T47D (cell line): Measurements from ENCODE around the gene LITAF.
"Not testable (repeated sequence)": the region's sequence is repeated elsewhere in the genome, so short reads cannot be mapped to it uniquely, and the experiment has no call there.

Experiments
- DNase-seq, 2 experiments: peaks; one replicate each; pipeline versions ENCODE4 v3.0.0 to v3.0.0-alpha.2; 2011 to 2012; ENCODE audit warnings: low read depth in 1 of 2, low spot score in 1 of 2
- JUND ChIP-seq: IDR thresholded peaks from 2 replicates; pipeline ENCODE4 v1.6.1; 2012; ENCODE audit warnings: low read depth
- in situ Hi-C: cut with HindIII; loops from 2 replicates; pipeline ENCODE4 v1.10.0; 2016; ENCODE audit warnings: low sequenced_read_pairs, low pct_unique_long_range_greater_than_20kb

The LITAF gene

DNA sequence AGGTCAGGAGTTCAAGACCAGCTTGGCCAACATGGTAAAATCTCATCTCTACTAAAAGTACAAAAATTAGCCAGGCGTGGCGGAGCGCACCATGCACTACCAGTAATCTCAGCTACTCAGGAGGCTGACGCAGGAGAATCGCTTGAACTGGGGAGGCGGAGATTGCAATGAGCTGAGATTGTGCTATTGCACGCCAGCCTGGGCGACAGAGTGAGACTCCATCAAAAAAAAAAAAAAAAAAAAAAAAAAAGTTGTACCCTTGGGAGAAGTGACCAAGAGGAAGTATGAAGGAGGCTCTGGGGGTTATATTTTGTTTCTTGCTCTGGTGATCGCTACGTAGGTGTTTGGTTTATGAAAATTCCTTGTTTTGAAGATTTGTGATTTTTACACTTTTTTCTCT, 66.3 kb downstream of the LITAF start:
- in situ Hi-C loops, result no loop called here
- no peak for TF ChIP-seq JUND
- DNase-seq, result no peak

DNA sequence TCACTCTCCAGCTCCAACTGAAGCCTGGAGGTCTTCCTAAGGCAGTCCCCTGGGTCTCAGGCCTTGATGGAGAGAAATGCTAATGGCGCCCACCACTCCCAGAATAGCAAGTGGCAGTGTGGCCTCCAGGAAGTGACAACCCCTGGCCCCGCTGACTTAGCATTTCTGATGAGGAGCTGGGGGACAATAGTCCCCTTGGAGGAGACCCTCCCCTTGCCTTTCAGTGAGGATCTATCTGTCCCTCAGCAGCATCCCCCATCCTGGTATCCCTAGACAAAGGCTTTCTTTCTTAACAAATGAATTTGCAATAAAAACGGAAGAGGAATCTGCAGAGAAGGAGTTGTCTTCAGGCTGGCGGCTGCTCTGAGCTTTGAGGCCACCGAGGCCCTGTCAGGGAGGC, 68.8 kb downstream of the LITAF start:
- DNase-seq, result no peak
- no peak for TF ChIP-seq JUND
- in situ Hi-C loops, result no loop called here

DNA sequence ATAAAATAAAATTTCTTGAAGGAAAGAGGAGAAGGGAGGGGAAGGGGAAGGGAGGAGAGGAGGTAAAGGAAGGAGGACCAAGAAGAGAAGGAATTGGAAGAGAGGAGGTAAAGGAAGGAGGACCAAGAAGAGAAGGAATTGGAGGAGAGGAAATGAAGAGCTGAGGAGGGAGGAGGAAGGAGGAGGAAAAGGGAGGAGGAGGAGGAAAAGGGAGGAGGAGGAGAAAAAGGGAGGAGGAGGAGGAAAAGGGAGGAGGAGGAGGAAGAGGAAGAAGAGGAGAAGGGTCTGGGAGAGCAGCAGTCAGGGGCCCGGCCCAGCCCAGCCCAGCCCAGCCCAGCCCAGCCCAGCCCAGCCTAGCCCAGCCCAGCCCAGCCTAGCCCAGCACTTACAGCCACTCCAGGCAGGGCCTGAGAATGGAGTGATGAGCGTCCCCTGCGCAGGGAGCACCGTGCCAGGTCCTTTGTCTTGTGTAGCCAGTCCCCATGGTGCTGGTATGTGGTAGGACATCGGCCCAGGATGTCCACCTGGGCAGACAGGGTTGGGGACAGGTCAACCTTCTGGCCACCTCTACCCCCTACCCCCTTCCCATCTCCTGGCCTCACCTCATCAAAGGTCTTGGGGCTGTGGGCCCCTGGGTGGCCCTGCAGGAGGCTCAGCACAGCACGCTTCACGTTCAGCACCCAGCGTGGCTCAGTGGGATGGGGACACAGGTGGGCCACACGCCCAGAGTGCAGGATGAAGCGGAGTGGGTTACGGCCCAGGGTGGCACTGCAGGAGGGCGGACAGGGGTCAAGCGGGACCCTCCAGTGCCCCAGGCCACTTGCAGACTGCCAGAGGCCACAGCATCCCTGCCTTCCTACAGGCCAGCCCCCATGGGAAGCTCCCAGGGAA, 70.9 kb downstream of the LITAF start:
- in situ Hi-C loops, result no loop called here
- no peak for DNase-seq
- TF ChIP-seq JUND, result no peak

DNA sequence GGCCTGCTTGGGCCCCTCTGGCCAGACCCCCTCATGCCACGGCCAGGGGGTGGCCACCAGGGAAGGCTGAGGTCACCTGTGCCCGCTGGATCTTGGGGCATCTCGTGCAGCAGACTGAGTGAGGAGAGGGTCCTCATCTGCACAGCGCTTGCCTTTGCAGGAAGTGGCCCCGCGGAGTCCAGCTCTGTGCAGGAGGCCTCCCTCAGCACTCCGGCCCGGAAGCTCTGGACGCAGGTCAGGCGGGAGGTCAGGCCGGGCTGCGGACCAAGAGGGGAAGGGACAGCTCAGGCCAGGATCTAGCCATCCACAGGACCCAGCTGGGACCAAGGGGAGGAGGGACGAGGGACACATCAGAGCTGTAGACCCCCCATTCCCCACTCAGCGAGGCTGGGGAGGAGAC, 72.4 kb downstream of the LITAF start:
- no peak for DNase-seq
- TF ChIP-seq JUND, result no peak
- in situ Hi-C loops, result no loop called here

DNA sequence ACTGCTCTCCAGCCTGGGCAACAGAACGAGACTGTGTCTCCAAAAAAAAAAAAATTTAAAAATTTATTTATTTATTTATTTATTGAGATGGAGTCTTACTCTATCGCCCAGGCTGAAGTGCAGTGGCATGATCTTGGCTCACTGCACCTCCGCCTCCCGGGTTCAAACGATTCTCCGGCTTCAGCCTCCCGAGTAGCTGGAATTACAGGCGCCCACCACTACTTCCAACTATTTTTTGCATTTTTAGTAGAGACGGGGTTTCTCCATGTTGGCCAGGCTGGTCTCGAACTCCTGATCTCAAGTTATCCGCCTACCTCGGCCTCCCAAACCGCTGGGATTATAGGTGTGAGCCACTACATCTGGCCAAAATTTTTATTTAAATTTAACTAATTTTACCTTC, 73.4 kb downstream of the LITAF start:
- DNase-seq, in situ Hi-C loops: not testable (repeated sequence)

DNA sequence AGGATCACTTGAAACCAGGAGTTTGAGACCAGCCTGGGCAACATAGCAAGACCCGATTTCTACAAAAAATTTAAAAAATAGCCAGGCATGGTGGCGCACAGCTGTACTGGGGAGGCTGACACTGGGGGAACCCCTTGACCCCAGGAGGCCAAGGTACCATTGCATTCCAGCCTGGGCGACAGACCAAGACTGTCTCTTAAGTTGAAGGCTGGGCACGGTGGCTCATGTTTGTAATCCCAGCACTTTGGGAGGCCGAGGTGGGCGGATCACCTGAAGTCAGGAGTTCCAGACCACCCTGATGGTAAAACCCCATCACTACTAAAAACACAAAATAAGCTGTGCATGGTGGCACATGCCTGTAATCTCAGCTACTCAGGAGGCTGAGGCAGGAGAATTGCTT, 74.9 kb downstream of the LITAF start:
- DNase-seq, result no peak
- no peak for TF ChIP-seq JUND
- in situ Hi-C loops, result no loop called here

DNA sequence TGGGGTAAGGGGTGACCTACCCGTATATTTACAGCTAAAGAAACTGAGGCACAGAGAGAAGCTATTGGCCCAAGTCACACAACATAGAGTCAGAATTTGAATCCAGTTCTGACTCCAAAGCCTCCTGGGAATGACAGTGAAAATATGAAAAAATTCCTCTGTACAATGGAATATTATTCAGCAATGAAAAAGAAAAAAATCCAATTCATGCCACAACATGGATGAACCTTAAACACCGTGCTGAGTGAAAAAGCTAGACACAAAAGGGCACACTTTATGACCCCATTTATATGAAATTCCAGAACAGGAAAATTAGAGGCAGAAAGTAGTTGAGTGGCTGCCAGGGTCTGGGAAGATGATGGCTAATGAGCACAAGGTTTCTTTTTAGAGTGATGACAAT, 75.4 kb downstream of the LITAF start:
- in situ Hi-C loops, result no loop called here
- no peak for TF ChIP-seq JUND
- no peak for DNase-seq

DNA sequence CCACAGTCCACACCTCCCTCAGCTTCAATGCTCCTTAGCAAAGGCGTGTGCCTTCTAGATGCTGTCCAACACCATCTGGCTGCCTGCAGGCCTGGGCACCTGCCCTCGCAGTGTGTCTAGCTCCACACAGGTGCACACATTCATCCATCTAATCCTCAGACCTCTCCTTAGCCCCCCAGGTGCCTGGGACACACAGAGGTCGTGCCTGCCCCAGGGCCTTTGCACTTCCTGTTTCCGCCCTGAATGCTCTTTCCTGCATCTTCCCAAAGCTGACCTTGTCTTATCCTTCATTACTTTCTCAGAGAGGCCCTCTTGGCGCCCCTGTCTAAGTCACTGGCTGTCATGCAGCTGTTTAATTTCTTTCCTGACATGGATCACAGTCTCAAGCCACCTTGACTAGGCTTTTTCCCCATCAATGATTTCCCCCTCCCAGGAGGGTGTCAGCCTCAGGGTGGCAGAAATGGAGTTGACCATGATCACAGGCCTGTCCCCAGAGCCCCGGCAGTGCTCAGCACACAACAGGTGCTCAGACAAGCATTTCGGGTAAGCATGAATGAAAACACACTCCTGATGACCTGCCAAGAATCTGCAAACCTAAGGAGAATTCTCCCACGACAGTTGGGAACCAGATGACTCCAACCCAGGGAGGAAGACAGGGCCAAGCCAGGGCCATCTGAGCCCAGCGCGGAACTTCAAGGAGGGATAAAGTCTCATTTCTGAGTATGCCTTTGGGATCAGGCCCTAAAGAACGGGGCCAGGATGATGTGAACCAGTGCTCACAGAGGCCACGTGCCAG, 76.3 kb downstream of the LITAF start:
- in situ Hi-C loops, result no loop called here
- TF ChIP-seq JUND, result no peak
- peak in 1 of 2 experiments; percentile 34 for DNase-seq

DNA sequence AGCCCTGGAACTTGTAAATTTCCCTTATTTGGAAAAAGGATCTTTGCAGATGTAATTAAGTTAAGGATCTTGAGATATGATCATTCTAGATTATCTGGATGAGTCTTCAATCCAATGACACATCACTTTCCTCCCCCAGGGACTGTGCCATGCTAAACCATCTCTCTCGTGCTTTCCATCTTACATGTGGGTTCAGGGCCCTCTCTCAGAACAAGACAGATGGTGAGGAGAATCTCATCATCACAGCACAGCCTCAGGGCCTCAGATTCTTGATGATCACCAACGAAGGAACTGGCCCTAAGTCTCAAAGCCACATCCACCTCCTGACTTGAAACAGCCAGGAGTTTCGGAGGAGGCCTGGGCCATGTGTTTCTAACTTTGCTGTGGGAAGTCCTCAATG, 78.7 kb downstream of the LITAF start:
- no peak for TF ChIP-seq JUND
- no peak for DNase-seq
- in situ Hi-C loops, result no loop called here

DNA sequence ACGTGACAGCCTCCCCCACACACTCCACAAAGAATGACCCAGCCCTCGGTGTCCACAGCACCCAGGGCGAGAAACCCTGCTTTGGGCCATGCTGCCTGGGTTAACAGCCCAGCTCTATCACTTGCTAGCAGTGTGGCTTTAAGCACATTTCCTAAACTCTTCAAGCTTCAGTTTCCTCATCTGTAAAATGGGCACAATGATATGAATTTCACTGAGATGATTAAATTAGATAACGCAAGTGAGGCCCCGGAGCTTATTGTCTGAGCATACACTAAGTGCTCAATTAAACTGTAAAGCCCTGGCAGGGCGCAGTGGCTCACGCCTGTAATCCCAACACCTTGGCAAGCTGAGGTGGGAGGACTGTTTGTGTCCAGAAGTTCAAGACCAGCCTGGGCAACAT, 79.4 kb downstream of the LITAF start:
- in situ Hi-C loops, result no loop called here
- no peak for DNase-seq
- no peak for TF ChIP-seq JUND

DNA sequence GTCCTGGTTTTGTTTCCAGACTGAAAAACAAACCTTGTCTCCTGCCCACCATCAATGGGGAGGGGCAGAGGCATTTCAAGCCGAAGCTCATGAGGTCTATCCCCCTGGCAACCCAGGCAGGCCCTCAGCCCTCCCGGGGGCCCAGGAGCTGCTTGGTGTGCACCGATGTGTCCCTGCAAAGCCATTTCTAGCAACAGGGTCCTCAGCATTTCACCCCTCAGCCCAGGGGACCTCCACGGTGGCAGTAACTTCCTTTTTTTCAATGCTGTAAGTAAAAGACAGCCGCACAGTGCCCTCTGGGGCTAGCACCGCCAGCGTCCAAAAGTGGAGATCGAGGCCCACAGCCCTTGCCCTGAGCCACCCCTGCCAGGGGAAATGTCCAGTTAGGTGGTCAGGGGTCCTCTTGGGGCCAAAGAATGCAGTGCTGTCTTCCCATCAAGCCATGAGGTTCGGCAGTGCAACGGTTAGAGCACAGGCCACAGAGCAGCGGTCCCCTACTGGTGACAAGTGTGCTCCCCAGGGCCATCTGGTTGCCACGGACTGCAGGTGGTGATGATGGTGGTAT, 79.9 kb downstream of the LITAF start:
- TF ChIP-seq JUND, result no peak
- no peak for DNase-seq
- in situ Hi-C loops, result no loop called here

DNA sequence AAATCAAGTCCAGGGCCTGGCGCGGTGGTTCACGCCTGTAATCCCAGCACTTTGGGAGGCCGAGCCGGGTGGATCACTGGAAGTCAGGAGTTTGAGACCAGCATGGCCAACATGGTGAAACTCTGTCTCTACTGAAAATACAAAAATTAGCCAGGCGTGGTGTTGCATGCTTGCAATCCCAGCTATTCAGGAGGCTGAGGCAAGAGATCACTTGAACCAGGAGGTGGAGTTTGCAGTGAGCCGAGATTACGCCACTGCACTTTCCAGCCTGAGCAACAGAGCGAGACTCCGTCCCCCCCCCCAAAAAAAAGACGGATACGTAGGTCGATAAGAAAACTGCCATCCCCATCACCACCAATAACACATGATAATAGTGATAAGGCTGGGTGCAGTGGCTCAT, 82.5 kb downstream of the LITAF start:
- in situ Hi-C loops, DNase-seq: not testable (repeated sequence)

DNA sequence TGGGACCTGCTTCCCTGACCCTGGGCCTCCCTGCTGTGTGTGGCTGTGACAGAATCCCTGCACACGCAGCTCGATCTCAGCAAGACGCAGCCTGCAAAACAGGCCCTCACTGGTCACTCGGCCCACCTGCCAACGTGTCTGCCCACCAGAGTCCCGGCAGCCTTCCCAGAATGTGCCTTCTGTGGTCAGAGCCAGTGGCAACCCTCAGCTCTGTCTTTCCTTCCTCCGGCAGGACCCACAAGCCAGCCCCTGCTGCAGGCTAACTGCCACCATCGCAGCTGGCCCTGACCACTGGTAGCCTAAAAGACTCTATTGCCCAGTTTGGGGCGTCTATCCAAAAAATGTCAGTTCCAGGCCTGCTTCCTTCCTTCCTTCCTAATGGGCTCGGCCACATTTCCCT, 83.2 kb downstream of the LITAF start:
- in situ Hi-C loops, result no loop called here
- TF ChIP-seq JUND, result no peak
- DNase-seq, result no peak
